Measurements from ENCODE around the gene KANK4.

The KANK4 gene

DNA sequence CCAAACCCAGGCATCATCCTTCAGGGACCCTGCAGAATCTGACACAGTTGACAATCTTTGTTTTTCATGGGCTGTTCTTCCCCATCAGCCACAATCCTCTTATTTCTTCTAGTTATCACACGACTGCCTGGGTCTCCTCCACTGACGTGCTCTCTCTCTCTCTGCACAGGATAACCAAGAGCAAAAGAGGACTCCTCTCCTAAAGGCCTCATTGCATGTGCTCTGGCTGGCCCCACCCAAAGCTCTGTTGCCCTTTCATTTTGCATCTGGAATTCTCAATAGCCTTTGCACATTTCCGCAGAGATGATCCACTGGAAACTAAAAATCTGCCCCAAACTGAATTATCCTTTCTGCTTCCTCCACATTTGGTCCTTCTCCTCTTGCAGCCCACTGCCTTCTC, 58.5 kb downstream of the KANK4 start:
- no peak for TF ChIP-seq CTCF (conservative IDR thresholded peaks at IDR 0.05; ENCODE audit: low read length)
- TF ChIP-seq EZH2phosphoT487 (IDR thresholded peaks at IDR 0.05; ENCODE audit: borderline replicate concordance) = no peak
- no peaks in the 10 kb centered on the region for H3K79me2 ChIP-seq (ENCODE audit: insufficient read depth, low read length)
- H4K20me1 ChIP-seq (ENCODE audit: insufficient read depth, low read length, poor library complexity, severe bottlenecking) = no peaks in the 10 kb centered on the region

GRCh38 chr1:62259551-62259950, 59.7 kb downstream of the KANK4 start:
- no peaks in the 10 kb centered on the region for H3K4me1 ChIP-seq (ENCODE audit: insufficient read depth, low read length, poor library complexity, severe bottlenecking)
- no peaks in the 10 kb centered on the region for H3K9me2 ChIP-seq (replicated peaks; ENCODE audit: low read depth, low read length)
- no peak overlapping the region for H3K4me2 ChIP-seq (ENCODE audit: low read depth, low read length, poor library complexity, severe bottlenecking)
- H3K79me2 ChIP-seq (ENCODE audit: insufficient read depth, low read length) = no peaks in the 10 kb centered on the region
- H3K9me3 ChIP-seq (ENCODE audit: insufficient read depth, low read depth, low read length) = no peaks in the 10 kb centered on the region
- no peaks in the 10 kb centered on the region for H3K27me3 ChIP-seq (ENCODE audit: insufficient read depth, low read length, poor library complexity, severe bottlenecking)
- no peak overlapping the region for H2AFZ ChIP-seq (ENCODE audit: low read length)
- no peak overlapping the region for H3K9ac ChIP-seq (ENCODE audit: low read depth, low read length, poor library complexity, severe bottlenecking)
- H3K4me3 ChIP-seq (ENCODE audit: low read length, poor library complexity, severe bottlenecking) = no peak overlapping the region
- no peaks in the 10 kb centered on the region for H4K20me1 ChIP-seq (ENCODE audit: insufficient read depth, low read length, poor library complexity, severe bottlenecking)
- TF ChIP-seq CTCF (conservative IDR thresholded peaks at IDR 0.05; ENCODE audit: low read length) (no peak), EZH2phosphoT487 (IDR thresholded peaks at IDR 0.05; ENCODE audit: borderline replicate concordance) (no peak)
- H3F3A ChIP-seq (ENCODE audit: low read depth) = no peaks in the 10 kb centered on the region
- H3K36me3 ChIP-seq (ENCODE audit: insufficient read depth, low read length) = no peaks in the 10 kb centered on the region

More for the DNA sequence above, 58.5 kb downstream of the KANK4 start:
- Histone ChIP-seq H3K9ac (ENCODE audit: low read depth, low read length, poor library complexity, severe bottlenecking) (no peak overlapping the region), H3K9me3 (ENCODE audit: insufficient read depth, low read depth, low read length) (no peaks in the 10 kb centered on the region), H3K4me2 (ENCODE audit: low read depth, low read length, poor library complexity, severe bottlenecking) (no peak overlapping the region), H2AFZ (ENCODE audit: low read length) (no peak overlapping the region), H3K36me3 (ENCODE audit: insufficient read depth, low read length) (no peaks in the 10 kb centered on the region), H3K4me1 (ENCODE audit: insufficient read depth, low read length, poor library complexity, severe bottlenecking) (no peaks in the 10 kb centered on the region), H3F3A (ENCODE audit: low read depth) (no peaks in the 10 kb centered on the region), H3K9me2 (replicated peaks; ENCODE audit: low read depth, low read length) (no peaks in the 10 kb centered on the region), H3K4me3 (ENCODE audit: low read length, poor library complexity, severe bottlenecking) (no peak overlapping the region), H3K27me3 (ENCODE audit: insufficient read depth, low read length, poor library complexity, severe bottlenecking) (no peaks in the 10 kb centered on the region)

DNA sequence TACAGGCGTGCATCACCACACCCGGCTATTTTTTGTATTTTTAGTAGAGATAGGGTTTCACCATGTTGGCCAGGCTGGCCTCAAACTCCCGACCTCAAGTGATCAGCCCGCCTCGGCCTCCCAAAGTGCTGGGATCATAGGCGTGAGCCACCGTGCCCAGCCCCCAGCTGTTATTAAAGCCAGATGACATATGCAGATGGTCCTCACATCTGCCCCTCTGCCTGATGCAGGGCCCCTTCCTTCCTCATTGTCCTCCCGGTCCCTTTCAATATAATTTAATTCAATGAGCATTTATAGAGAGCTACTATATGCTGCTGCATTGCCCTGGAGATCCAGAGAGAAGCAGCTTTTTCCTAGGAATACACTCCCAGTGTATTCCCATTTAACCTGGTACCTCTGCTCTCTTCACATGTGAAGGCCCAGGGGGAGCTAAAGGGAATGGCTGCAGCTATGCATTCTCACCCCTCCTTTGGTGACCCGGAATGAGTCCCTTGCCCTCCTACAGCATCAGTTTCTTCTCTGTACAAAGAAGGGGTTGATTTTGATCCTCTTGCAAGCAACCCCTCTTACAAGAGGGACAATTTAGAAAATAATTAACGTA, 69.0 kb downstream of the KANK4 start:
- H3K9me3 ChIP-seq (ENCODE audit: insufficient read depth, low read depth, low read length) = no peaks in the 10 kb centered on the region
- H4K20me1 ChIP-seq (ENCODE audit: insufficient read depth, low read length, poor library complexity, severe bottlenecking) = no peaks in the 10 kb centered on the region
- no peaks in the 10 kb centered on the region for H3K9me2 ChIP-seq (replicated peaks; ENCODE audit: low read depth, low read length)
- no peaks in the 10 kb centered on the region for H3K27me3 ChIP-seq (ENCODE audit: insufficient read depth, low read length, poor library complexity, severe bottlenecking)
- TF ChIP-seq EZH2phosphoT487 (IDR thresholded peaks at IDR 0.05; ENCODE audit: borderline replicate concordance) (no peak), CTCF (conservative IDR thresholded peaks at IDR 0.05; ENCODE audit: low read length) (no peak)
- no peaks in the 10 kb centered on the region for H3K36me3 ChIP-seq (ENCODE audit: insufficient read depth, low read length)
- no peak overlapping the region for H3K9ac ChIP-seq (ENCODE audit: low read depth, low read length, poor library complexity, severe bottlenecking)
- H2AFZ ChIP-seq (ENCODE audit: low read length) = no peak overlapping the region
- H3F3A ChIP-seq (ENCODE audit: low read depth) = no peaks in the 10 kb centered on the region
- H3K4me2 ChIP-seq (ENCODE audit: low read depth, low read length, poor library complexity, severe bottlenecking) = no peak overlapping the region
- H3K79me2 ChIP-seq (ENCODE audit: insufficient read depth, low read length) = no peaks in the 10 kb centered on the region
- H3K4me3 ChIP-seq (ENCODE audit: low read length, poor library complexity, severe bottlenecking) = no peak overlapping the region
- no peaks in the 10 kb centered on the region for H3K4me1 ChIP-seq (ENCODE audit: insufficient read depth, low read length, poor library complexity, severe bottlenecking)

All from Loucy (cell line).